ENCODE results near the gene DCDC2C.

- TF ChIP-seq POLR2AphosphoS5 (IDR thresholded peaks at IDR 0.05) (no peak), POLR2A (IDR thresholded peaks at IDR 0.05) (no peak)
Measured at GRCh38 chr2:3827673-3828575, 124.5 kb downstream of the DCDC2C start.

Data from spleen (tissue), 3 donors.